Panc1 (cell line): Measurements from ENCODE around the gene HS6ST3. TPM values are rescaled to one million over a fixed set of nuclear protein-coding genes. Genes with fewer than 3 reads are reported as not detected.

Source experiments
- ATAC-seq: fragments of 200-7000 bp; cut with Tn5 transposase; 2 replicates; pipeline ENCODE4 v1.9.1; 2020; ENCODE audit warnings: mild to moderate bottlenecking, moderate library complexity
- BruUV-seq: library from RNA; stranded (reverse); fragments of 400-500 nt; replicated peaks from 2 replicates; lab custom pipeline; 2021; lab: Mats Ljungman, UMichigan
- CTCF ChIA-PET: fragments of 300-600 bp; sonication (Branson Sonifier 250); formaldehyde crosslinking; loops from one replicate; lab custom pipeline; 2022; ENCODE audit warnings: antibody characterized with exemption; lab: Charles Lee
- POLR2A ChIA-PET: fragments of 300-600 bp; sonication (Branson Sonifier 250); formaldehyde crosslinking; loops from one replicate; lab custom pipeline; 2022; ENCODE audit warnings: antibody characterized with exemption; lab: Charles Lee
- DNase-seq: peaks from one replicate; pipeline ENCODE4 v3.0.0-alpha.2; 2010; ENCODE audit warnings: low read depth, low spot score
- H3K27ac ChIP-seq: 2 replicates; pipeline ENCODE4 v1.5.1; 2011; ENCODE audit warnings: mild to moderate bottlenecking, low read length, inconsistent platforms
- H3K27me3 ChIP-seq: fragments of 200-500 bp; sonication (Bioruptor generic); 2 replicates; pipeline ENCODE4 v1.6.0; 2014; ENCODE audit warnings: low read length, inconsistent platforms; ENCODE audit not compliant: control insufficient read depth, insufficient read depth
- H3K36me3 ChIP-seq: fragments of 200-500 bp; sonication (Bioruptor generic); 2 replicates; pipeline ENCODE4 v1.5.1; 2014; ENCODE audit warnings: inconsistent platforms, mild to moderate bottlenecking, low read length, moderate library complexity; ENCODE audit not compliant: control insufficient read depth, insufficient read depth
- H3K4me1 ChIP-seq: 2 replicates; pipeline ENCODE4 v1.5.1; 2011; ENCODE audit warnings: inconsistent platforms, mild to moderate bottlenecking, low read length, moderate library complexity; ENCODE audit not compliant: control insufficient read depth, insufficient read depth
- H3K4me3 ChIP-seq, 2 experiments: 2 replicates each; pipeline ENCODE4 v1.5.1; 2011 to 2012; ENCODE audit warnings: low read depth in 2 of 2, low read length in 2 of 2, mild to moderate bottlenecking in 2 of 2, inconsistent platforms in 1 of 2, moderate library complexity in 1 of 2
- H3K9me3 ChIP-seq: fragments of 200-500 bp; sonication (Bioruptor generic); 2 replicates; pipeline ENCODE4 v1.5.1; 2014; ENCODE audit warnings: low read depth, mild to moderate bottlenecking, inconsistent platforms, low read length, moderate library complexity; ENCODE audit not compliant: control insufficient read depth, insufficient read depth
- POLR2AphosphoS5 ChIP-seq: IDR thresholded peaks from 2 replicates; pipeline ENCODE4 v1.6.1; 2012; ENCODE audit warnings: mild to moderate bottlenecking, low read depth, low read length, moderate library complexity
- SIN3A ChIP-seq: IDR thresholded peaks from 2 replicates; pipeline ENCODE4 v1.6.1; 2012; ENCODE audit warnings: low read depth, mild to moderate bottlenecking, low read length, moderate library complexity, borderline replicate concordance; ENCODE audit not compliant: insufficient read depth
- TCF7L2 ChIP-seq: IDR thresholded peaks from 2 replicates; pipeline ENCODE4 v1.6.1; 2011; ENCODE audit warnings: mild to moderate bottlenecking, low read depth, low read length, inconsistent platforms
- in situ Hi-C: cut with HindIII; loops from 2 replicates; pipeline ENCODE4 v1.10.0; 2016; ENCODE audit warnings: low sequenced_read_pairs, low pct_unique_long_range_greater_than_20kb
- intact Hi-C: fragments of 100-400 bp; cut with micrococcal nuclease; formaldehyde crosslinking; loops from one replicate; pipeline ENCODE4 v1.10.0; 2022; ENCODE audit not compliant: unreplicated experiment
- total RNA-seq: library from RNA; stranded (reverse); gene quantifications from one replicate; pipeline ENCODE4 v1.2.1, GENCODE V29; 2021; ENCODE audit not compliant: unreplicated experiment
- TF ChIP-seq, protein P1 (sequence below): fragments of 450-650 bp; IDR thresholded peaks from 2 replicates; pipeline ENCODE4 v1.5.1; 2017; ENCODE audit warnings: mild to moderate bottlenecking
- TF ChIP-seq, protein P2 (sequence below), 2 experiments: IDR thresholded peaks; 2 replicates each; pipeline ENCODE4 v1.6.1; 2011 to 2012; ENCODE audit warnings: low read depth in 2 of 2, control low read depth in 1 of 2, low read length in 1 of 2, mild to moderate bottlenecking in 1 of 2, moderate library complexity in 1 of 2; ENCODE audit not compliant: insufficient read depth in 1 of 2

The HS6ST3 gene
- total RNA-seq, 1 experiment from 2014 or later = 0.13 TPM

DNA sequence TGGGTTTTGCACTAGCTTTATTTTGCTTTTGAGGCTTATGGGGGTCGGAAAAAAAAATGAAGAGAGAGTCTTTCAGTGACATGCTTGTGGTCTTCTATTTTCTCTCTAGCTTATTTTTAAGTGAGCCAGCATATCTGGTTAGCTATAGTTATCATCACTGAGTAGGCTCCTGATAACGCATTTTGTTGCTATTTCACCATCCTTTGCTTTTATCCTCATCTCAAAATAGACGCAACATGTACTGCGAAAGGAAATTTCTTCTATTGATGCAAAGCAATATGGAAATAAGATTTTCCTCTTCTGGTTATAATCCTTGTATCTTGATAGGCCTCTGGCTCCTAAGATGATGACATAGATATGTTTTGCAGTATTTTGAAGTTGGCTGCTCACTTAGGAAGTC is 630.5 kb downstream of the HS6ST3 start:
- ATAC-seq (no peak), DNase-seq (no peak)
- CTCF ChIA-PET = no interaction called here
- no peaks in the 10 kb centered on the region for H3K36me3 ChIP-seq
- H3K4me1 ChIP-seq = no peaks in the 10 kb centered on the region
- POLR2A ChIA-PET = no interaction called here
- no peaks in the 10 kb centered on the region for H3K9me3 ChIP-seq
- TF ChIP-seq, protein P1, sequence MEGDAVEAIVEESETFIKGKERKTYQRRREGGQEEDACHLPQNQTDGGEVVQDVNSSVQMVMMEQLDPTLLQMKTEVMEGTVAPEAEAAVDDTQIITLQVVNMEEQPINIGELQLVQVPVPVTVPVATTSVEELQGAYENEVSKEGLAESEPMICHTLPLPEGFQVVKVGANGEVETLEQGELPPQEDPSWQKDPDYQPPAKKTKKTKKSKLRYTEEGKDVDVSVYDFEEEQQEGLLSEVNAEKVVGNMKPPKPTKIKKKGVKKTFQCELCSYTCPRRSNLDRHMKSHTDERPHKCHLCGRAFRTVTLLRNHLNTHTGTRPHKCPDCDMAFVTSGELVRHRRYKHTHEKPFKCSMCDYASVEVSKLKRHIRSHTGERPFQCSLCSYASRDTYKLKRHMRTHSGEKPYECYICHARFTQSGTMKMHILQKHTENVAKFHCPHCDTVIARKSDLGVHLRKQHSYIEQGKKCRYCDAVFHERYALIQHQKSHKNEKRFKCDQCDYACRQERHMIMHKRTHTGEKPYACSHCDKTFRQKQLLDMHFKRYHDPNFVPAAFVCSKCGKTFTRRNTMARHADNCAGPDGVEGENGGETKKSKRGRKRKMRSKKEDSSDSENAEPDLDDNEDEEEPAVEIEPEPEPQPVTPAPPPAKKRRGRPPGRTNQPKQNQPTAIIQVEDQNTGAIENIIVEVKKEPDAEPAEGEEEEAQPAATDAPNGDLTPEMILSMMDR = no peak
- TF ChIP-seq, protein P2, sequence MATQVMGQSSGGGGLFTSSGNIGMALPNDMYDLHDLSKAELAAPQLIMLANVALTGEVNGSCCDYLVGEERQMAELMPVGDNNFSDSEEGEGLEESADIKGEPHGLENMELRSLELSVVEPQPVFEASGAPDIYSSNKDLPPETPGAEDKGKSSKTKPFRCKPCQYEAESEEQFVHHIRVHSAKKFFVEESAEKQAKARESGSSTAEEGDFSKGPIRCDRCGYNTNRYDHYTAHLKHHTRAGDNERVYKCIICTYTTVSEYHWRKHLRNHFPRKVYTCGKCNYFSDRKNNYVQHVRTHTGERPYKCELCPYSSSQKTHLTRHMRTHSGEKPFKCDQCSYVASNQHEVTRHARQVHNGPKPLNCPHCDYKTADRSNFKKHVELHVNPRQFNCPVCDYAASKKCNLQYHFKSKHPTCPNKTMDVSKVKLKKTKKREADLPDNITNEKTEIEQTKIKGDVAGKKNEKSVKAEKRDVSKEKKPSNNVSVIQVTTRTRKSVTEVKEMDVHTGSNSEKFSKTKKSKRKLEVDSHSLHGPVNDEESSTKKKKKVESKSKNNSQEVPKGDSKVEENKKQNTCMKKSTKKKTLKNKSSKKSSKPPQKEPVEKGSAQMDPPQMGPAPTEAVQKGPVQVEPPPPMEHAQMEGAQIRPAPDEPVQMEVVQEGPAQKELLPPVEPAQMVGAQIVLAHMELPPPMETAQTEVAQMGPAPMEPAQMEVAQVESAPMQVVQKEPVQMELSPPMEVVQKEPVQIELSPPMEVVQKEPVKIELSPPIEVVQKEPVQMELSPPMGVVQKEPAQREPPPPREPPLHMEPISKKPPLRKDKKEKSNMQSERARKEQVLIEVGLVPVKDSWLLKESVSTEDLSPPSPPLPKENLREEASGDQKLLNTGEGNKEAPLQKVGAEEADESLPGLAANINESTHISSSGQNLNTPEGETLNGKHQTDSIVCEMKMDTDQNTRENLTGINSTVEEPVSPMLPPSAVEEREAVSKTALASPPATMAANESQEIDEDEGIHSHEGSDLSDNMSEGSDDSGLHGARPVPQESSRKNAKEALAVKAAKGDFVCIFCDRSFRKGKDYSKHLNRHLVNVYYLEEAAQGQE (IDR thresholded peaks at IDR 0.05; ENCODE audit: insufficient read depth in 1 of 2, low read depth in 2 of 2, low read length in 1 of 2) = no peak
- TF ChIP-seq POLR2AphosphoS5 = no peak
- no peak for TF ChIP-seq TCF7L2
- TF ChIP-seq SIN3A = no peak
- peaks cover 2% of the 10 kb centered on the region; the same call in 1 of the 2 replicates for H3K27me3 ChIP-seq
- BruUV-seq = no TSS peak
- intact Hi-C loops = no loop called here
- in situ Hi-C loops = no loop called here
- H3K27ac ChIP-seq = no peak overlapping the region
- H3K4me3 ChIP-seq = no peak overlapping the region

- Histone ChIP-seq H3K4me1 (no peaks in the 10 kb centered on the region), H3K9me3 (no peaks in the 10 kb centered on the region), H3K36me3 (no peaks in the 10 kb centered on the region), H3K27ac (no peak overlapping the region), H3K27me3 (peaks cover 2% of the 10 kb centered on the region; the same call in 1 of the 2 replicates), H3K4me3 (no peak overlapping the region)
- ATAC-seq (no peak), DNase-seq (no peak)
- ChIA-PET CTCF (no interaction called here), POLR2A (no interaction called here)
- intact Hi-C loops = no loop called here
- BruUV-seq = no TSS peak
- TF ChIP-seq, protein P2 (IDR thresholded peaks at IDR 0.05; ENCODE audit: insufficient read depth in 1 of 2, low read depth in 2 of 2, low read length in 1 of 2) = no peak
- no peak for TF ChIP-seq POLR2AphosphoS5
- TF ChIP-seq, protein P1 = no peak
- no peak for TF ChIP-seq SIN3A
- no peak for TF ChIP-seq TCF7L2
- in situ Hi-C loops = no loop called here
Measured at GRCh38 chr13:96726651-96727050, 636.7 kb downstream of the HS6ST3 start.
